Stomach (tissue), 4 donors: Measurements from ENCODE around the gene PHKA2.

Source experiments
- POLR2AphosphoS5 ChIP-seq, 3 donors: sonication (generic); formaldehyde crosslinking; IDR thresholded peaks; one replicate each; pipeline ENCODE4 v1.6.1; 2016; ENCODE audit warnings: antibody characterized with exemption in 3 of 3
- TF ChIP-seq, protein P1 (sequence below), 7 experiments: fragments of 450-650 bp in 4 of 7; fragments of 200-600 bp in 3 of 7; sonication (generic) in 3 of 7; IDR thresholded peaks; one replicate each; pipeline ENCODE4 v1.5.1; 2016 to 2019; ENCODE audit warnings: antibody characterized with exemption in 7 of 7, control low read depth in 2 of 7, mild to moderate bottlenecking in 1 of 7

DNA sequence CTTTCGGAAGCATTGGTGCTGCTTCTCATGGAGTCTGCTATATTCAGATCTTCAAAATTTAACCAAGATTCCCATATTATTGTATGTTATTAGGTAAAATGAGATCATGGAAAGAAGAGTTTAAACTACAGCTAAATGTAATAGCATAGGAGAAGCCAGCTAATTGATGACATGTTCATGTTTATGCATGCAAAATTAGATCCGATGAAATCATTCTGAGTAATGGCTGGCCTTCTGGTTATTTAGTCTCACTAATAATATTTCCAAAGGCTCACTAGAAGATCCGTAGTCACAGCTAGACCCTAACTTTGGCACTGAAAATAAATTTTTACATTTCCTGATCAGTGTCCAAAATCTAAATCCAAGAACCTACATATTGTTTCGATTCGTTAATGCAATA is 19.8 kb upstream of the PHKA2 start:
- TF ChIP-seq POLR2AphosphoS5 (IDR thresholded peaks at IDR 0.05) = no peak
- TF ChIP-seq, protein P1, sequence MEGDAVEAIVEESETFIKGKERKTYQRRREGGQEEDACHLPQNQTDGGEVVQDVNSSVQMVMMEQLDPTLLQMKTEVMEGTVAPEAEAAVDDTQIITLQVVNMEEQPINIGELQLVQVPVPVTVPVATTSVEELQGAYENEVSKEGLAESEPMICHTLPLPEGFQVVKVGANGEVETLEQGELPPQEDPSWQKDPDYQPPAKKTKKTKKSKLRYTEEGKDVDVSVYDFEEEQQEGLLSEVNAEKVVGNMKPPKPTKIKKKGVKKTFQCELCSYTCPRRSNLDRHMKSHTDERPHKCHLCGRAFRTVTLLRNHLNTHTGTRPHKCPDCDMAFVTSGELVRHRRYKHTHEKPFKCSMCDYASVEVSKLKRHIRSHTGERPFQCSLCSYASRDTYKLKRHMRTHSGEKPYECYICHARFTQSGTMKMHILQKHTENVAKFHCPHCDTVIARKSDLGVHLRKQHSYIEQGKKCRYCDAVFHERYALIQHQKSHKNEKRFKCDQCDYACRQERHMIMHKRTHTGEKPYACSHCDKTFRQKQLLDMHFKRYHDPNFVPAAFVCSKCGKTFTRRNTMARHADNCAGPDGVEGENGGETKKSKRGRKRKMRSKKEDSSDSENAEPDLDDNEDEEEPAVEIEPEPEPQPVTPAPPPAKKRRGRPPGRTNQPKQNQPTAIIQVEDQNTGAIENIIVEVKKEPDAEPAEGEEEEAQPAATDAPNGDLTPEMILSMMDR (IDR thresholded peaks at IDR 0.05) = no peak
